Measurements from ENCODE around the gene CBX2. TPM values are rescaled to one million over a fixed set of nuclear protein-coding genes. Genes with fewer than 3 reads are reported as not detected.

CBX2 gene
- total RNA-seq, 4 donors from 2014 or later, result 0.34 to 3.0 (median 0.68) TPM

GRCh38 chr17:79792984-79793923 is 15.3 kb downstream of the CBX2 start:
- TF ChIP-seq CTCF (IDR thresholded peaks at IDR 0.05; ENCODE audit: low read depth), result no peak

- no peak for TF ChIP-seq CTCF (IDR thresholded peaks at IDR 0.05; ENCODE audit: low read depth)
Measured at GRCh38 chr17:79793924-79794304, 16.0 kb downstream of the CBX2 start.

GRCh38 chr17:79794659-79795511 is 16.9 kb downstream of the CBX2 start:
- no peak for TF ChIP-seq CTCF (IDR thresholded peaks at IDR 0.05; ENCODE audit: low read depth)

- no peak for TF ChIP-seq CTCF (IDR thresholded peaks at IDR 0.05; ENCODE audit: low read depth)
Measured at GRCh38 chr17:79795795-79796443, 18.0 kb downstream of the CBX2 start.

GRCh38 chr17:79796444-79796762 is 18.5 kb downstream of the CBX2 start:
- no peak for TF ChIP-seq CTCF (IDR thresholded peaks at IDR 0.05; ENCODE audit: low read depth)

- TF ChIP-seq CTCF (IDR thresholded peaks at IDR 0.05; ENCODE audit: low read depth), result no peak
Measured at GRCh38 chr17:79796763-79797491, 19.0 kb downstream of the CBX2 start, which contains the start of gene CBX8. CBX8 (minus strand) TSS chr17:79797077; CDS start chr17:79796998, 79 bp downstream.

Data from subcutaneous adipose tissue (tissue), 4 donors.